Activated T-cell treated with anti-CD3 and anti-CD28 coated beads, Interleukin-2, amount 50 U/mL, for 4 hours (primary cell): ENCODE data around the gene ITGB2. TPM values are rescaled to one million over a fixed set of nuclear protein-coding genes. Genes with fewer than 3 reads are reported as not detected.

Source experiments
- ATAC-seq, 2 donors: fragments of 200-7000 bp; cut with Tn5 transposase; one replicate each; pipeline ENCODE4 v1.10.0; 2021
- DNase-seq: peaks from one replicate; pipeline ENCODE4 v3.0.0-alpha.2; 2020
- H3K27me3 Mint-ChIP-seq: one replicate; pipeline ENCODE4 v1.8.0; 2021; ENCODE audit warnings: low read depth, mixed read lengths
- H3K36me3 Mint-ChIP-seq: one replicate; pipeline ENCODE4 v1.8.0; 2022; ENCODE audit warnings: mixed read lengths; ENCODE audit not compliant: insufficient read depth
- H3K4me1 Mint-ChIP-seq: one replicate; pipeline ENCODE4 v1.8.0; 2021; ENCODE audit warnings: low read depth, mixed read lengths
- H3K4me3 Mint-ChIP-seq: one replicate; pipeline ENCODE4 v1.8.0; 2021; ENCODE audit warnings: mild to moderate bottlenecking, moderate library complexity, mixed read lengths
- H3K9me3 Mint-ChIP-seq: one replicate; pipeline ENCODE4 v1.8.0; 2021; ENCODE audit warnings: mixed read lengths
- total RNA-seq, 3 donors: library from RNA; stranded (reverse); gene quantifications; one replicate each; pipeline ENCODE4 v1.2.1, GENCODE V29; 2021

ITGB2 gene
- total RNA-seq, 3 donors from 2014 or later: 175 to 195 (median 180) TPM

DNA sequence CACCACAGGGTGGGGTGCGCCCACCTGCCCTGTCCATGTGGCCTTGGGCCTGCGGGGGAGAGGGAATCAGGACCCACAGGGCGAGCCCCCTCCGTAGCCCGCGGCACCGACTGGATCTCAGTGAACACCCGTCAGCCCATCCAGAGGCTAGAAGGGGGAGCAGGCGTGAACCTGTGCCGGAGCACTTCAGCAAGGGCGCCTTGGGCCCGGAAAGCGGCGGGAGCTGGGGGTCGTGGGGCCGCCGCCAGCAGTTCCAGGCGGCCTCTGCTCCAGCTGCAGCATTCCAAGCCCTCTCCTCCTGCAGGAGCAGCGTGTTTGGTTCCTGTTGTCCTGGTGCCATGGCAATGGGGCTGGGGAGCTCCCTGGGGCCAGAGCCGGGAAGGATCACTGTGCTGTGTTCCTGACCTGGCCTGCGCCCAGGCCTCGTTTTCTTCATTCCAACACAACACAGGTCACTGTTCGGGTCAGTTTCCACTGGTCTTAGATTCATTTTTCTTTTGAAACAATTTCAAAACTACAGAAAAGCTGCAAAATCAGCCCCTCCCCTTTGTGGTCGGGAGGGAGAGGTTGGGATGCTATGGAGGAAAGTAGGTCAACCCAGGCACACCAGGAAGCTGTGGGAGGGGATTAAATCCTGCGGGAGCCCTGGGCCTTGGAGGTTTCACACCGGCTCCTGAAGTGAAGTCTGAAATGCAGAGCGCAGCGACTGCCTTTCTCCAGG lies 37.9 kb upstream of the ITGB2 start:
- Mint-ChIP-seq H3K4me3 (no peak overlapping the region), H3K4me1 (peaks cover 4% of the 10 kb centered on the region), H3K9me3 (no peaks in the 10 kb centered on the region), H3K36me3 (peaks cover 32% of the 10 kb centered on the region), H3K27me3 (no peaks in the 10 kb centered on the region)
- ATAC-seq: no peak
- DNase-seq: no peak

DNA sequence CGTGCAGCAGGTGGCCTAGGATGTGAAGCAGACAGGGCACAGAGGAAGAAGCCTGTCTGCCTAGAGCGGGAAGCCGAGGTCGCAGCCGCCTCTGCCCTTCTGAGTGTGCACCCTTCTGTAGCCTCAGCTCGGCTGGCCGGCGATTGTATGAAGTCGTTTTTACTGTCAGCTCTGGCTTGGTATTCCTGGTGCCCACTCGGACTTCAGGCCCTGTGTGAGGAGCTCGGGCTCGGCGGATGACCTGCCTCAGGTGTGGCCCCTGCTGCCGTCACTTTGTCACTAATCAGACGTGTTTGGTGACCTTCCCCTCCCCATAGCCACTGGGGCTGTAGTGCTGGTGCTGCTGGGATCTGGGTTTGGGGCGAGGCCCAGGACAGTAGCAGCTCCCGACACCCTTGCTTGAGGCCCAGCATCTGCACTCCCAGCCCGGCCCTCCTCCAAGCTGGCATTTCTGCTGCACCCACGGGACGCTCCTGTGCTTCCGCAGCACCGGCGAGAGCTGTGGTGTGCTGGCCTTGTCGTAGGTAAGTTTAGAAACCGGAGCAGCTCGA lies 37.3 kb upstream of the ITGB2 start:
- H3K4me3 Mint-ChIP-seq: no peak overlapping the region
- H3K27me3 Mint-ChIP-seq: no peaks in the 10 kb centered on the region
- H3K9me3 Mint-ChIP-seq: no peaks in the 10 kb centered on the region
- peaks cover 3% of the 10 kb centered on the region for H3K4me1 Mint-ChIP-seq
- H3K36me3 Mint-ChIP-seq: peaks cover 30% of the 10 kb centered on the region
- ATAC-seq (no peak), DNase-seq (no peak)

DNA sequence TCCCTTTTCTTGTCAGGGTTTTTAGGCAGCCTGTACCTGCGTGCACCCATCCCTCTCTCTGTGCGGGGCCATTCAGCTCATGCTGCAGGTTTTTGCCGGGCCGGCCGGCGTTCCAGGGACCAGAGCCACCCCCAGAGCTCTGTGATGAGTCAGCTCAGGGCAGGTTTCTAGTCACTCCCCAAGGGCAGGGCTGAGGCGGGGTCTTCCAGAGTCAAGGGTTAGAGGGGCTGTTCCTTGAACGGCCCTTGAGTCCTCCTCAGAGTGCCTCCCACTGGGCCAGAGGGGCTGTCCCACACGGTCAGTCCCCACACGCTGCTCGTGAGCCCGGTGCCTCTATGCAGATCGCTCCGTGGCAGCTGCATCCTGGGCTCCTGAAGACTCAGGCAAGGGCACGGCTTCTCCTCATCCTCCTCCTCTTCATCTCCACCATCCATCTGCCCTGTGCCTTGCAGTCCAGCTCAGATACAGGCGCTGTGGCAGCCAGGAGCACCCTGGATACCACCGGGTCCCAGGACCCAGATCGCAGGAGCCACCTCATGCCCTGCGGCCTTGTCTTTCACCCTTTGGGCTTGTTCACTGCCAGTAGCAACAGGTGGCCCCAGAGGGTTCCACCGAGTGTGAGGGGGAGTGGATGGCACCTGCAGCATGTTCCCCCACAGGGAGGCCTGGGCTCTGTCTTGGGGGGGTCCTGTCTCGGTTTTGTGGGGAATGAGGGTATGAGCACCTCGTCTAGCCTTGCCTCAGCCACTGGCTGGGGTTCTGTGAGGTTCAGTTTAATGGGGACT lies 36.5 kb upstream of the ITGB2 start:
- Mint-ChIP-seq H3K4me1 (peaks cover 5% of the 10 kb centered on the region), H3K9me3 (no peaks in the 10 kb centered on the region), H3K27me3 (no peaks in the 10 kb centered on the region), H3K36me3 (peaks cover 24% of the 10 kb centered on the region), H3K4me3 (no peak overlapping the region)
- ATAC-seq: no peak
- no peak for DNase-seq

DNA sequence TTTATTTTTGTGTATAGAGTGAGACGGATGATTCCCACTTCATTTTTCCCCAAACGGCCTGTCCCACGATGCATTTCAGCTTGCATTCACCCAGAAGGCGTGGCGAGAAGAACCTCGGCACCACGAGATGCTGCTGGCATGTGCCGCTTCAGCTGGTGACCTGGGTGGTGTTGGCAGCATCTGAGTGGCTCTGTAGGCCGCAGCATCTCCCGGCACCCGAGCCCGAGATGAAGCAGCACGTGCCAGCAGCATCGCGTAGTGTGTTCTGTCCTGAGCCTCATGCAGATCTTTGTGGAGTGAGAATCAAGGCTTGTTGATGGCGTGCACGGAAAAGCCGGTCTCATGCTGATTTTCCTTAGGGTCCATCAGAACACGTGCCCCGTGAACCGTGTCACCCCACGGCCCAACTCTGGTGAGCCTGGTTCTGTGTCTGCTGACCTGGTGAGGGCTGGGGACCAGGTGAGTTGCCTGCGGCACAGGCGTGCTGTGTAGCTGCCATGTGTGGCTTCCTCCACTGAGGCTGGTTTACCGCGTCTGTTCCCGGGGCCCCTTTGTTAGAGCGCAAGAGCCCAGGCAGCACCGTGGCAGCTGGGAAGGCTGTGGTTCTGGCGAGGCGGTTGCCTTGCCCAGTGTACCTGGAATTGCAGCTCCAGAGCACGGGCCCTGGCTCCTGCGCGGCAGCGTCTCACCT lies 35.8 kb upstream of the ITGB2 start:
- ATAC-seq (no peak), DNase-seq (no peak)
- H3K27me3 Mint-ChIP-seq: no peaks in the 10 kb centered on the region
- H3K4me1 Mint-ChIP-seq: peaks cover 5% of the 10 kb centered on the region
- H3K36me3 Mint-ChIP-seq: peaks cover 20% of the 10 kb centered on the region
- no peaks in the 10 kb centered on the region for H3K9me3 Mint-ChIP-seq
- H3K4me3 Mint-ChIP-seq: no peak overlapping the region

DNA sequence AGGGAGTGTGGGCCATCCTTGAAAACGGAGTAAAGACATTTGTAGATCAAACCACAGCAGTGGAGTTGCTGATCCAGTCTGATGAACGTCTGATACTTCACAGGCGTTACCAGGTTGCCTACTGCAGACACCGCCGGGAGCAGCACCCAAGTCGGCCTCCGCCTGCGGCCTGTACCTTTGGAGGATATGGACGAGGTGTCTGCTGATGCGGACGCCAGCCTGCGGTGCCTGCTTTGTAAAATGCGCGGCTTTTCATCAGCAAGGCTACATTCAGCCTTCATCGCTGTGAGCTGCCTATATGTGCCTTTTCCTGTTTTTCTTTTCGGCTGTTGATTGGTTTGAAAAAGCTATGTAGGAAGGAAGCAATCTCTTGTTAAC lies 35.1 kb upstream of the ITGB2 start:
- H3K4me1 Mint-ChIP-seq: peaks cover 5% of the 10 kb centered on the region
- peaks cover 19% of the 10 kb centered on the region for H3K36me3 Mint-ChIP-seq
- H3K27me3 Mint-ChIP-seq: no peaks in the 10 kb centered on the region
- H3K4me3 Mint-ChIP-seq: no peak overlapping the region
- ATAC-seq: no peak
- no peaks in the 10 kb centered on the region for H3K9me3 Mint-ChIP-seq
- no peak for DNase-seq

DNA sequence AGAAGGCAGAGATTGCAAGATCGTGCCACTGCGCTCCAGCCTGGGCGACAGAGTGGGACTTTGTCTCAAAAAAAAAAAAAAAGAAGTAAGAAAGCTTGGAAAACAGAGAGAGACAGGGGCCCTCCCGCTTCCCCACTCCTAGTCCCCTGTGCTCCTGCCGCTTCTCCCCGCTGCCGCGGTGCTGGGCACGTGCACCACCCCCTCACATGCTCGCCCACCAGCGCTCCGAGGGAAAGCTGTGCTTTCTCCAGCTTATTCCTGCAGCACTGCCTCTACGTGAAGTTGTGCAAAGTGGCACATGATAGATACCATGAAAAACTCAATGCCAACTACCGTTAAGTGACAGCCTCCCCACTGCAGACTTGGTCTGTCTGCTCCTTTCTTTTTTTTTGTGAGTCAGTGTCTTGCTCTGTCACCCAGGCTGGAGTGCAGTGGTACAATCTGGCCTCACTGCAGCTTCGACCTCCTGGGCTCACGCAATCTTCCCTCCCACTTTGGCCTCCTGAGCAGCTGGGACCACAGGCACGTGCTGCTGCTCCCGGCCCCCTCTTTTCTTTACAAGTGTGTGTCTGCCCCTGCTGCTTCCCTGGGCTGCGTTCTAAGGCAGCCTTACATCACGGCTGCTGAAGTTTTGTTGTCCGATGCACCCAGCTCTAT lies 34.6 kb upstream of the ITGB2 start:
- Mint-ChIP-seq H3K4me1 (peaks cover 5% of the 10 kb centered on the region), H3K36me3 (peaks cover 16% of the 10 kb centered on the region), H3K9me3 (no peaks in the 10 kb centered on the region), H3K4me3 (no peak overlapping the region), H3K27me3 (no peaks in the 10 kb centered on the region)
- DNase-seq: no peak
- no peak for ATAC-seq

DNA sequence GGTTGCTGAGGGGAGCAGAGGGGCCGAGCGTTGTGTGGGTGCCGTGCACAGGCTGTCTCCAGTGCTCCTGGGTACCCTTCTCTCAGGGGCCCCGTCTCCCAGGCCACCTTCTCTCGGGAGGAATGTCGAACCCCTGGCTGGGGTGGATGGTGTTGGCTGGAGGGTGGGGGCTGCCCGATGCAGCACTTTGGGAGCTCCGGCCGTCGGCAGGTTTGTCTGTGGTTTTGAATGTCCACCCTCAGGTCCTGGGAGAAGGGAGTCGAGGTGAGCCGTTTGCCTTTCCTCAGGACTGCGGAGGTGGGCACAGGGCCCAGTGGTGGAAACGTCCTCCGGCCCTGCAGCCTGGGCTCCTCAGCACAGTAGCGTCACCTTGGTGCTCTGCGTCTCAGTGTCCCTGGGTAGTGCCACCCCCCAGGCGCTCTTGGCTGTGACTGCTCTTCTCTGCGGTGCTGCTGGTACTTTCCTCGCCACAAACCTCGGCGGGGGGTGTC lies 33.6 kb upstream of the ITGB2 start:
- ATAC-seq (no peak), DNase-seq (no peak)
- Mint-ChIP-seq H3K27me3 (no peaks in the 10 kb centered on the region), H3K4me3 (no peak overlapping the region), H3K9me3 (no peaks in the 10 kb centered on the region), H3K36me3 (peaks cover 16% of the 10 kb centered on the region), H3K4me1 (peaks cover 9% of the 10 kb centered on the region)

DNA sequence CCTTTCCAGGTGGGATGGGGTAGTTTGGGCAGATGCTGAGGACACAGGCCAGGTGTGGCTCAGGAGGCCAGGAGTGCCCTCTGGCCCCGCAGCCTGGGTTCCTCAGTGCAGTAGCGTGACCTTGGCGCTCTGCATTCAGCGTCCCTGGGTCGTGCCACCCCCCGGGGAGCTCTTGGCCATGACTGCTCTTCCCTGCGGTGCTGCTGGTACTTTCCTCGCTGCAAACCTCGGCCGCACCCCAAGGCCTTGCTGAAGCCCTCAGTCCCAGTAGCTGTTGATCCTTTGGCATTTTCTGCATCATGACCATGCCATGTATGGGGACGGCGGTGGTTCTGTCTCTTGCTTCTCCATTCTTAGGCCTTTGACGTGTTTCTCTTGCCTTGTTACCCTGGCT lies 32.9 kb upstream of the ITGB2 start:
- ATAC-seq (no peak), DNase-seq (no peak)
- peaks cover 16% of the 10 kb centered on the region for H3K36me3 Mint-ChIP-seq
- H3K9me3 Mint-ChIP-seq: no peaks in the 10 kb centered on the region
- peaks cover 9% of the 10 kb centered on the region for H3K4me1 Mint-ChIP-seq
- no peaks in the 10 kb centered on the region for H3K27me3 Mint-ChIP-seq
- no peak overlapping the region for H3K4me3 Mint-ChIP-seq

DNA sequence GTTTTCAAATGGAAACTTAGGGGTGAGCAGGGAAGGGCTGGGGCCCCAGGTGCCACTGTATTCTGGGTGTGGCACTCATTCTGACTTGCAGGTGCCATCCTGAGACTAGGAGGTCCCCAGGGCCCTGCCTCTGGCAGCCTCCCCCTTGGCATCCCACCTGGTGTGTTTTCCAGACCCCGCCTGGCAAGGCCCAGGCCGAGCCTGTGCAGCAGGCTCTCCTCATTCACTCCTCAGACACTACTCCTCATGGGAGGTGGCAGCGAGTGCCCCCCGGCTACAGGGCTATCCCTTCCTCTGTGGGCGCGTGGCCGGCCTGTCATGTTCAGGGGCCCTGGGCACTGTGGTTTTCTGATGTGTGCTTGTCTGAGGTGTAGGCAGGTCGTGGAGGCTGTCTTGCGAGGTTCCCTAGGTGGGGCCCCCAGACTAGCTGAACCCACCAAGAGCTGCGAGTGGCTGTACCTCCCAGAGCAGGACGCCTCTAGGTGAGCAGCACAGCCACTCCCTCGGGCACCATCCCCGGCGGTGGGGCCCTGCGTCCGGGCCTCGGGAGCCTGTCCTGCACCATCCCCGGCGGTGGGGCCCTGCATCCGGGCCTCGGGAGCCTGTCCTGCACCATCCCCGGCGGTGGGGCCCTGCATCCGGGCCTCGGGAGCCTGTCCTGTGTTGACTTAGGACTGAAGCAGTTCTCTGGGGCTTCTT lies 32.4 kb upstream of the ITGB2 start:
- Mint-ChIP-seq H3K27me3 (no peaks in the 10 kb centered on the region), H3K4me3 (no peak overlapping the region), H3K4me1 (peaks cover 9% of the 10 kb centered on the region), H3K9me3 (no peaks in the 10 kb centered on the region), H3K36me3 (peaks cover 16% of the 10 kb centered on the region)
- ATAC-seq: no peak
- DNase-seq: no peak

DNA sequence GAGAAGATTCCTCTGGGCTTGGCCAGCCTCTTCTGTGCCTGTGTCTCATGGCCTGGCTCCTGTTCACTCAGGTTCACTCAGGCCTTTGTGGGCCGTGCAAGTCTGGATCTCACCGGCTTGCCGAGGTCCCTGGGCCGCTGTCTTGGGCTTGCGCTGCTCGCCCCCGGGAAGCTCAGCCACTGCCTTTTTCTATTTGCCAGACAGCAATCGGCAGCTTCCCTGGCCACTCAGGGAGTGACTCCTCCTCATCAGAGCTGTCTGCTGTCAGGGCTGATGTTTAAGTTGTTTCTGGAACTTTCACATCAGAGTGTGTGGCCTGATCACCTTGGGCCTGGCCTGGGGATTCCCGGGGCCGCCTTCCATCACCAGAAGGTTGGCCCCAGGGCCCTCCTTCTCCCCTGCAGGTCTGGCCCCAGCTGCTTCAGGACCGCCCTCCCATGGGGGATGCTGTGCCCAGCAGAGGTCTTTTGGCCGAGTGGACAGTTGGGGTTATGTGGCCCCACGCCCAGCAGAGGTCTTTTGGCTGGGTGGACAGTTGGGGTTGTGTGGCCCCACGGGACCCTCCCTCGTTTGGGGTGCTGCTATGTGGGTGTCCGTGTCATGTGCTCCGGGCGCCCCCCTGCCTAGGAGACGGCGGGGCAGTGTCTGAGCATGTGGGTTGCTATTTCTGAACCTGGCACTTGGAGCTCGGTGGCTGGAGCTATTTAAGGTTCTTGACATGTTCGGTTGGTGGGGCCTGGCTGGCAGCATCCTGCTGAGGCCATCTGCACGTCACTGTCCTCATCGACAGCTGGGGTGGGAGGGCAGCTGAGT lies 31.6 kb upstream of the ITGB2 start:
- Mint-ChIP-seq H3K4me3 (no peak overlapping the region), H3K36me3 (peaks cover 12% of the 10 kb centered on the region), H3K4me1 (peaks cover 9% of the 10 kb centered on the region), H3K9me3 (no peaks in the 10 kb centered on the region), H3K27me3 (no peaks in the 10 kb centered on the region)
- ATAC-seq: no peak
- DNase-seq: no peak

DNA sequence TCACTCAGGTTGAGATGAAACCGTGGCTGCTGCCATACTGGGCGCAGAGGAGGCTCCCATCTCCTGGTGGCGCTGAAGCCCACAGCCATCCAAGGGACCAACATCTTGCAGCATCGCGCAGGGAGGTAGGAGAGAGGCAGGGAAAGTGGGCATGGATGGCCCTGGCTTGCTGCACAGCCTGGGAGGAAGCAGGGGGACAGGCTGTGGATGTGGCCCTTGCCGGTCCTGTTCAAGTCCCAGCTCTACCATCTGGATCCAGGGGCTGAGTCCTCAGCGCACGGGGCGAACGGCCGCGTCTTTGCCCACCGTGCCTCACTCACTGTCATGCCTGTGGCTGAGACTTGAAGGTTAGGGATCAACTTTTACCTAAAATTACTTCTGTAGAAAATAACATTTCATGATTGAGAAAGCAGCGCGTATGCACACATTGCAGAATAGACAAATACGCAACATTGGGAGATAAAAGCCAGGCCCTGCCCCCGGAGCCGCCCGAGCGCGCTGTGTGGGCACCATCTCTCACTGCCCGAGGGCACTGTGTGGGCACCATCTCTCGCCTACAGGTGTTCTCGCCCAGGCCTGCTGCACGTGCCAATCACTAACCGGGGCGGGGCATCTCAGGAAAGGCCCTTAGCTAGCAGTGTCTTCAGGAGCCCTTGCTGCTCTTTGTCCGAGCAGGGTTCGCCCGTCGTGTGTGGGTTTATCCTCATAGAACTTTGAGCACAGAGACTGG lies 30.7 kb upstream of the ITGB2 start:
- no peak for DNase-seq
- no peak for ATAC-seq
- H3K4me3 Mint-ChIP-seq: no peak overlapping the region

DNA sequence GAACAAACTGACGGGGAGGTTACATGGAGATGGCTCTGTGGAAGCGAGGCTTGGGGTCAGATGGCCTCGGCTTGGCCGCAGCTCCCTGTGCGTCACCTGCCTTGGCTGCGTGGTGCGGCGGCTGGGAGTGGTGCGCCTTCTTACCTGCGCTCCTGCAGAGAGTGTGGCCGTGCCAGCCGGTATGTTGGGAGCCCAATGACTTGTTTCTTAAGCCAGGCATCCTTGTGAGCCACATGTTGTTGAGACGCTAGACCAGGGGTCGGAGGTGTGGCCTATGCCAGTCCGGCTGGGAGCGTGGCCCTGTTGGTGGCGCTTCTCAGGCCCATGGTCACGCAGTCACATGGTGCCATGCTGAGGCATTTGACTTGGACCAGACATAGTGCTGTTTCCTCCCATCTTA lies 29.7 kb upstream of the ITGB2 start:
- ATAC-seq (no peak), DNase-seq (no peak)
- H3K4me1 Mint-ChIP-seq: peaks cover 12% of the 10 kb centered on the region
- no peaks in the 10 kb centered on the region for H3K27me3 Mint-ChIP-seq
- H3K36me3 Mint-ChIP-seq: peaks cover 5% of the 10 kb centered on the region
- H3K4me3 Mint-ChIP-seq: no peak overlapping the region
- no peaks in the 10 kb centered on the region for H3K9me3 Mint-ChIP-seq

More for the DNA sequence above, 30.7 kb upstream of the ITGB2 start:
- Mint-ChIP-seq H3K36me3 (peaks cover 11% of the 10 kb centered on the region), H3K4me1 (peaks cover 9% of the 10 kb centered on the region), H3K9me3 (no peaks in the 10 kb centered on the region), H3K27me3 (no peaks in the 10 kb centered on the region)
